ENCODE measurements around the gene ANKRD45. TPM values are rescaled to one million over a fixed set of nuclear protein-coding genes. Genes with fewer than 3 reads are reported as not detected.

The ANKRD45 gene
- total and polyA plus RNA-seq, 2 of the 8 experiments (the other 6 are each of a cell fraction or from before 2014, with no cell fraction given), result 0.41 to 2.8 TPM

GRCh38 chr1:173596097-173596825 lies 73.4 kb downstream of the ANKRD45 start:
- H3K79me1 ChIP-seq (ENCODE audit: low read depth, low read length), result no peaks in the 10 kb centered on the region
- H3K79me2 ChIP-seq (ENCODE audit: control insufficient read depth in 1 of 2, insufficient read depth in 2 of 2, low read length in 2 of 2), result no peaks in the 10 kb centered on the region
- H2BK5ac ChIP-seq (ENCODE audit: low read depth, low read length), result no peak overlapping the region
- no peak overlapping the region for H3K18ac ChIP-seq (ENCODE audit: extremely low read depth, low read length)
- H2BK20ac ChIP-seq (ENCODE audit: low read length), result no peak overlapping the region
- H3K56ac ChIP-seq (replicated peaks; ENCODE audit: insufficient read length, low read depth, low read length), result no peak overlapping the region
- H4K91ac ChIP-seq (replicated peaks; ENCODE audit: insufficient read length, low read length), result no peak overlapping the region
- H4K8ac ChIP-seq (ENCODE audit: extremely low read depth, insufficient read depth, low read length), result no peak overlapping the region
- H2AFZ ChIP-seq (ENCODE audit: low read length), result no peak overlapping the region
- no peak overlapping the region for H3K4me3 ChIP-seq (ENCODE audit: extremely low read depth in 1 of 4, insufficient read depth in 2 of 4, low read depth in 3 of 4, low read length in 4 of 4)
- H3K4me2 ChIP-seq (ENCODE audit: insufficient read depth in 1 of 2, low read depth in 2 of 2, low read length in 2 of 2), result no peak overlapping the region
- no peaks in the 10 kb centered on the region for H3K23me2 ChIP-seq (ENCODE audit: low read depth, low read length)
- 92% methylated on average over 3 of the region's 3 CpGs; no CpG with 5 or more reads in 1 of the 2 experiments for WGBS, 2 experiments (ENCODE audit: extremely low coverage in 1 of 2, insufficient coverage in 1 of 2, insufficient read length in 1 of 2, insufficient replicate concordance in 2 of 2, low coverage in 1 of 2, low lambda C conversion rate in 2 of 2, missing lambda C conversion rate in 1 of 2)
- no peaks in the 10 kb centered on the region for H3K27me3 ChIP-seq (replicated peaks in 1 of 4; ENCODE audit: control insufficient read depth in 3 of 4, extremely low read depth in 1 of 4, insufficient read depth in 3 of 4, low read length in 3 of 4)
- H3K9ac ChIP-seq (replicated peaks in 1 of 4; ENCODE audit: extremely low read depth in 1 of 4, low read depth in 3 of 4, low read length in 3 of 4), result no peak overlapping the region
- FAIRE-seq (no peak), DNase-seq (ENCODE audit: low read depth in 1 of 2, low spot score in 2 of 2) (no peak)
- no peaks in the 10 kb centered on the region for H3K36me3 ChIP-seq (ENCODE audit: control insufficient read depth in 2 of 4, insufficient read depth in 4 of 4, low read length in 3 of 4)
- H3K4ac ChIP-seq (replicated peaks; ENCODE audit: insufficient read length, low read depth, low read length), result no peak overlapping the region
- no peak overlapping the region for H2BK12ac ChIP-seq (ENCODE audit: low read depth, low read length)
- no peak overlapping the region for H3K23ac ChIP-seq (ENCODE audit: insufficient read length)
- no peaks in the 10 kb centered on the region for H4K20me1 ChIP-seq (replicated peaks in 1 of 2; ENCODE audit: control insufficient read depth in 1 of 2, insufficient read depth in 2 of 2, low read length in 2 of 2)
- H3K14ac ChIP-seq (ENCODE audit: insufficient read length), result no peak overlapping the region
- H3K9me3 ChIP-seq (ENCODE audit: insufficient read depth in 2 of 2, low read depth in 1 of 2, low read length in 1 of 2), result no peaks in the 10 kb centered on the region
- H2BK15ac ChIP-seq (ENCODE audit: low read length), result no peak overlapping the region
- ChIA-PET POLR2A (ENCODE audit: partially characterized antibody) (no interaction called here), CTCF (ENCODE audit: partially characterized antibody) (no interaction called here)
- no peaks in the 10 kb centered on the region for H3K4me1 ChIP-seq (replicated peaks in 1 of 4; ENCODE audit: control insufficient read depth in 3 of 4, insufficient read depth in 4 of 4, low read length in 3 of 4)
- H4K5ac ChIP-seq (ENCODE audit: insufficient read length, low read depth, low read length), result no peak overlapping the region
- no peak overlapping the region for H2AK5ac ChIP-seq (ENCODE audit: low read depth, low read length)
- H2BK120ac ChIP-seq (replicated peaks; ENCODE audit: low read depth, low read length), result no peak overlapping the region
- H3K27ac ChIP-seq (ENCODE audit: low read depth, low read length), result no peak overlapping the region
- no peak for TF ChIP-seq BCL11A (IDR thresholded peaks at IDR 0.05; ENCODE audit: low read depth in 2 of 2, low read length in 2 of 2)
